GM04503 (cell line): ENCODE measurements around the gene ZFYVE28.

Experiments used
- DNase-seq: peaks from one replicate; pipeline ENCODE4 v3.0.0-alpha.2; 2012; ENCODE audit warnings: low read depth

ZFYVE28 gene

DNA sequence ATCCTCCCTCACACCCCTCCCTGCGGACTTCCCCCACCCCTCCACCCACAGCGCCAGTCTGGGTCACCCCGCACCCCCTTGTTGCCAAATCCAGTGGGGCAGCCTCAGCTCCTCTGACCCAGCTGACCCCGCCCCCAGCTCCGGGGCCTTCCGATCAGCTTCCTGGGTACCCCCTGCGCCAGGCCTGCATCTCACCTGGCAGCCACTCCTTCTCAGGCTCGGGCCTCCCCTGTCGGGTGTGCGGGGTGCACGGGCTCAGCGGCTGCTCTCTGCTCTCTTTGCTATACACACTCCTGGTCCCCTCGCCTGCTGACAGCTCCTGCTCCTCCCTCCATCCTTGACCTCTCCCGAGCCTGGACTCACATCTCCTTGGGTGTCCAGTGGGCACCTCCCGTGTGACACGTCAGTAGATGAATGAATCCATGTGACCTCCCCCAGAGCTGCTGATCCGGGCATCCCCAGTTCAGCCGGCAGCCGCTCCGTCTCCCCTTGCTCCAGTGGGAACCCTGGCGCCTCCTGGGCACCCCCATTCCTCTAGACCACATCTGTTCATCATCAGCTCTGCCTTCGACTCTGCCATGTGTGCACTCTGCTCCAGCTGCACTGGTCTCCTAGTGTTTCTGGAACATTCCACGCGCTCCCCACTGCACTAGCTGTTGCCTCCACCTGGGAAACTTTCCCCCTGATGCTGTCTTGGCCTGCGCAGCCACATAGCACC, 10.2 kb upstream of the ZFYVE28 start:
- DNase-seq: no peak

DNA sequence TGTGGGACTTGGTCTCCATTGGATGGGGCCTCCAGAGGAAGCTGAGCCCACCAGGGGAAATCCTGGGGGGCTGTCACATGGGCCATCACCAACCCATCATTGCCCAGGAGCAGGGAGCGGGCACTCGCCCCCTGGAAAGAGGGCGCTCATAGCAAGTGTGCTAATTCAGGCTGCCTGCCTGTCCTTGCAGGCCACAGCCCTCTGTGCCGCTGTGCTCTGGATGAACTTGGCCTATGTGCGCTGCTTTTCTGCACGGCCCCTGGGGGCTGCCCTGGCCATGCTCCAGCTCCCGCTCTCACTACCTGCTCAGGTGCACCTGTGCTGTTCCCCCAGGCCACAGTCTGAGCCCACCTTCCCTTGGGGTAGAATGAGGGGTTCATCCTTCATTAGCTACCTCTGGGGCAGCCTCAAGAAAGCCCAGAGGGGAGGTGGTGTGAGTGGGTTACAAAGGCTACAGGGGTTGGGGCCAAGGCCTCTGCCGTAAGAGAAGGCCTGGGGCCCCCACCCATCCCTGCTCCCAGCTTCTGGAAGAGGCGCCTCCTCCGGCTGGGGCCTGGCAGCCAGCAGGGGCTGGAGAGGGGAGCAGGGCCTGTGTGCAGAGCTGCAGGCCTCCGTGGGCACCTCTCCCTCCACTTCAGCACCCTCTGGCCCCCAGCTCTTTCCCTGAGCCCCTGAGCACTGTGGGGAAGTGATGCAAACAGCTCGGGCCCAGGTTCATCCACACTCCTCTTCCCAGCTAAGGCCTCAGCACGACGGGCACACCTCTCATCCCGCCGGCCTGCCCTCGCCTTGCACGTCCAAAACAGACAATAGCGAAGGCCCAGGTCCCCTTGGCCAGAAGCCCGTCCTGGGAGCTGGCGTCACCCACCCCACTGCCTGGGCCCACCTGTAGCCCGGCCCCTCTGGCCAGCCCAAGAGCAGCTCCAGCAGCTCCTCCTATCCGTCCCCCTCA, 9.2 kb upstream of the ZFYVE28 start:
- no peak for DNase-seq

DNA sequence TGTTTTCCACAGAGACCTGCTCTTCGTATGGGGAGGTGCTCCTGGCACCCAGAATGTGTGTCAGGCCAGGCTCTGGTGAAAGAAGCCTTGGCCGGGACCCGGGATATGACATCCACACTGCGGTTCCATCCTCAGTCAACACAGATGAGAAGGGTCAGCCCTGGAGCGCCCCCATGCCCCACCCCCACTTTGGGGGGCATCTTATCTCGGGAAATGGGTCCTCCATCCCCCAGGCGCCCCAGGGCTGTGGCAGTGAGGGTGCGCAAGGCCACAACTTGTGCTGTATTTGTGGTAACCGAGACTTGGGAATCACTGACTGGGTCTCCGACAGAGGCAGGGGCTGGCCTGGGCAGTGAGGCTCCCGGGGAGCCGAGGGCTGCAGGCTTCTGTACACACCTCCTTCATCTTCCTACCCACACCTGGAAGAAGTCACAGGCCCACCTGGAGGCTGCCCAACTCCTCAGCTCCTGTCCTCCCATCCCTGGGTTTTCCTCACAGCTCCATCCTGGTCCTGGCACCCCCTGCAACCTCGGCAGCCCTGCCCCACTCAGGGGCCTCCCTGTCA, 8.3 kb upstream of the ZFYVE28 start:
- no peak for DNase-seq

DNA sequence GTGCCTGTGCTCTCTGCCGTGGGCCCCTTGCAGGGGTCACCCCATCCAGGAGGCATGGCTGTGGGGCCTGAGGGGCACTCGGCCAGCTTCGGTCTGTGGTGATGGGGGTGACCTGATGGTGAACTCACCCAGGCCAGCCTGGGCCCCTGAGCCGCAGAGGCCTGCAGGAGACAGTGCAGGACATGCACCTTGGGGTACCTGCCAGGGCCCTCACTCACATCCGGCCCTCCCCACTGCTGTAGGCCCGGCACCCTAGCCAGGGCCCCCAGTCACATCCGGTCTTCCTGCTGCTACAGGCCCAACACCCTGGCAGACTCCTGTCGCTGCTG, 7.6 kb upstream of the ZFYVE28 start:
- DNase-seq: no peak

DNA sequence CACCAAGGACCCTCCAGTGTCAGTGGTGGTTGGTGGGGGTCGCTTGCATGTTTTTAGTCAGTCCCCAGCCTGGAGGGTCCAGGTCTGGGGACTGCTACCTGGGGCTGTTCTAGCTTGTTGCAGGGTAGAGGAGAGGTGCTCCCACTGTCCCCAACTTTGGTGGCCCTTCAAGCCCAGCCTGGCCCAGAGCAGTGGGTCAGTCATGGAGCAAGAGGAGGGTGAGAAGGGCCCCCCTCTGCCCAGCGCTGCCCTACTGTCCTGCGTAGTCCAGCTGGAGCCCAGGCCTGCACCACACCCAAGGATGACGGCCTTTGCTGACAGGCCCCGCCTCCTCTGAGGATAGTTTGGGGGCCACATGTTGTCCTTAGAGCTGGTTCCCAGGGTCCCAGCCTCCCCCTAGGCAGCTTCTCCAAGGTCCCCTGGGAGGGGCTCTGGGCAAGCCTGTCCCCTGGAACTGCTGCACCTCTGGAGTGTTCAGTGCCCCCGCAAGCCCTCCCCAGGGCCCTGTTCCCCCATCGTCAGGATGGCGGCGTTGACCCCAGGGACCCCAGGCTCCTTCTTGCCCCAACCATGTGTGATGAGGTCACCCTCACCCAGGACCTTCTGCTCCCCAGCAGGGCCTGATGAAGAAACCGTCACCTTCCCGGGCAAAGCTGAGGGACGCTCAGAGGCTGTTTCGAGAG, 7.1 kb upstream of the ZFYVE28 start:
- DNase-seq: no peak

DNA sequence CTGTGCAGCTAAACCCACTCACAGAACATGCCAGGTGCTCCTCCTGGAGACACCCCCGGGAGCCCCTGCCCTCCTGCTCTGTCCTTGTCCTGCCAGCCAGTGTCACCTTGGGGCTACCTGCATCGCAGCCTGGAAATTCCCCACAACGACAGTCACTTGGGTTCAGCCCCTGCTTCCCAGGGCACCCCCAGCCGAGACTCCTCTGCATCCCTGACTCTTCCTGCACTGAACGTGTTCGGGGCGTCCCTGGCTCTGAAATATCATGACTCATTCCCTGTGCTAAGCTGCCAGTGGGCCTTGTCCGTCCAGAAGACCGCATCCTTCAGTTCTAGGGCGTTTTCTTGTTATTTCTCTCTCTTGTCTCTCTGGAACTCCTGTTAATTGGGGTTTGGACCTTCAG, 6.1 kb upstream of the ZFYVE28 start:
- DNase-seq: no peak

DNA sequence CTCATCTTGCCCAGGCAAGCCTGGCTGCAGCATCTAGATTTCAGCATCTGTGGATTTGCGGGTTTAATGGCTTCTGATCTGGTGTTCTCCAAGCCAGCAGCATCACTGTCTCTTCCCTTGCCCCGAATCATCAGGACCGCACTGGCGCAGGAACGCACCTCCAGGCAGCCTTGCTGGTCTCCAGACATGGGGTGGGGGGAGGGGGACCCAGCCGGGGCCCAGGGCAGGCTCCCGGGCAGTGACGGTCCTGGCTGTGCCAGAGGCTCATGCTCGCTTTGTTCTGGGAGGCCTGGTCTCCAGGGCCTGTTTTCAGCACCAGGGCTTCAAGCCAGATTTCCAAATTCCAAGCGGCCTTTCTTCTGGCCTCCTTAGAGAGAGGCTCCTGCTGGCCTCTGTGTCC, 5.2 kb upstream of the ZFYVE28 start:
- no peak for DNase-seq

DNA sequence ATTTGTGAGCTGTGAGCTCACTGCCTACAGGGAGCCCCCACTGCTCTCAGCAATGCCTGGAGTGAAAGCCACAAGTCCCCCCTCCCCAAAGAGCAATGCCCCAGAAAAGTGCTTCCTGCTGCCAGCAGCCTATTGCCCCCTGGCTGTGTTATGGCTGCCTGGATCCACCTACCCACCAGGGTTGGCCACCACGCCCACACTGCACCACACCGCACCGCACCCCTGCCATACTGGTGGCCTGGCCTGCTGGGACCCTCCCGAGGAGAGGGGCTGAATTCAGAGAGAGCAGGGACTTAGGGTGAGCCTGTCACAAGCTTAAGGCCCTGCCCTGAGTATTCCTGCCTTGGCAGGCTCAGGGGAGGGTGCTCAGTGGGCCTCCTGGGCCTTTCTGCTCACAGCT, 4.6 kb upstream of the ZFYVE28 start:
- no peak for DNase-seq

DNA sequence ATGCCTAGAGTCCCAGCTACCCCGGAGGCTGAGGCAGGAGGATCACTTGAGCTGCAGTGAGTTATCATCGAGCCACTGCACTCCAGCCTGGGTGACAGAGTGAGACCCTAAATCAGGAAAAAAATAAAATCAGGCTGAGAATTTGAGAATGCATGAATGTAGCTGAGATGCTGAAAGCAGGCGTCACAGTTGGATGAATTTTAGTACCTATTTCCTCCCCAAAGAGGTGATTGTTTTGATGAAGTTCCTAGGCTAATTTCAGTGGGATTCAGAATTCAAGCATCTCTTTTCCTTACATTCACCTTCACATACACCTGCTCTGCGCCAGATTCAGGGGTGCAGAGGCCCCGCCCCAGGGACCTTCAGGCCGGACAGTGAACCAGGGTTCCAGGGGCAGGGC, 3.5 kb upstream of the ZFYVE28 start:
- DNase-seq: no peak

DNA sequence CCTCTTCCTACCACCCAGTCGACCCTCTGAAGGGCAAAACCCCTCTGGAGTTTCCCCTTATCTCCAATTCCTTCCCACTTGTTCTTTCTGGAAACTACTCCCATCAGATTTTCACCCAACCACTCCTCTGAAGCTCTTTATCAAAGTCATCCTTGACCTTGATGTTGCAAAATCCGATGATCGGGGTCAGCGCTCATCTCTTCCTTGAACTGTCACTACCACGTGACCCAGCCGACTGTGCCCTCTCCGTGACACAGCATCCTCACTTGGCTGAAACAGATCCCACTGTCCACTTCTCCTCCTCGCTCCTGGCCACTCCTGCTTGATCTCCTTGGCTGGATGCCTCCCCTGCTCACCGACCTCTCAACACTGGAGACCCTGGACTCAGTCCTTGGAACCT, 1.4 kb upstream of the ZFYVE28 start:
- no peak for DNase-seq

DNA sequence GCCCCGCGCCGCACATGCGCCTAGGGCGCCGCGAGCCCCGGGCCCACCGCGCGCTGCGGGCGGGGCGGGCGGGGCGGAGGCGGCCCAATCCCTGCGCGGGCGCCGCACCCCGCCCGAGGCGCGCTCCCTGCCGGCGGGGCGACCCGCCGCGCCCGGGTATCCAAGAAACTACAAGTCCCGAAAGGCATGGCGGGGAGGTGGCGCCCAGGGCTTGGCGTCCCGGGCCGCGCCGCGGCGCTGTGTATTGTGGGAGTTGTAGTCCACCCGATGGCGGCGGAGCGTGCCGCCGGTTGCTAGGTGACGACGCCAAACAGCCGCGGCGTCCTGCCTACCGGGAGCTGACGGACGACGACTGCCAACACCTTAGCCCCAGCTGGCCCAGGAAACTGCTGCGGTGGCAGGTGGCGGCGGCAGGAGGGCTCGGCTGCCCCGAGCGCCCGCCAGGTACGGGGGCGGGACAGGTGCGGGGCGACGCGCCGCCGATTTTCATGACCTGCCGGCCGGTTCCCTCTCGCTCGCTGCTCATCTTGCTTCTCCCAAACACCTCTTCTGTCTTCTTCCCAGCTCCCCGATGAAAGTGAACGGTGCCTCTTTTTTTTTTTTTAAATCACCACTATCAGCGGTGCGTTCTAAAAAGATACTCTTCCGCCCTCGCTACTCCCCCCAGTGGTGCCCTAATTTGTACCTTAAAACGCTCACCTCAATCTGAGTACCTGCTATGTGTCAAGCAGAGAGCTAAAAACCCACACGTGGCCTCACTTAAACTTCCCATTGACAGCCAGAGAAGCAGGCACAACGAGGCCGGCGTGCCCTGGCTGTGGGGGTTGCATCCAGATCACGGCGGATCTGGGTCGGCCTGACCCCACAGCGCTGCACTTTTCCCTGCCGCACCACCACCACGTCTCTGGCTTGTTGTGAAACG, 466 bp upstream of the ZFYVE28 start, which contains the start of gene CFAP99:
Gene CFAP99 (plus strand): TSS at position 306 of the 922 bp plus-strand sequence.
- peak; percentile 55 for DNase-seq

DNA sequence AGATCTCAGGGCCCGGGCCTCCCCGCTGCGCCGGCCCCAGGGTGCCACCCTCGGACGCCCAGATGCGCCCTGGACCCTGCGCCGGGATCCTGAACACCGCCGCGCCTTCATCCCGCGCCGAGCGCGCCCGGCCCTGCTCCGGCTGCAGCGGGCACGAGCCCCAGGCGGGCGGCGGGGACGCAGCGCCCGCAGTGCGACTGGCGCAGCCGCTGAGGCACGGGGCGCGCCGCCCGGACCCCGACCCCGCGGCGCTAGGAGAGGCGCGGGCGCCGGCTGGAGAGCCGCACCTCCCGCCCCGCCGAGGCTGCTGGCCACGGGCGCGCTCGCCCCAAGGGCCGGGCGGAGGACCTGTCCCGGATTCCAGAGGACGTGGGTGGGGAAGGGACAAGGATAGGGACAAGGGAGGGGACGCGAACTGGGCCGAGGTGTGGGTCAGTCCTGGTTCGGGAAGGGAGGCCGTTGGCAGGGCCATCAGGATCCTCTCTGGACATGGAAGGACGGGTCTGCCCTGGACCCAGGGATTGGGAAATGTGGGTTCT, 1.1 kb downstream of the ZFYVE28 start:
- no peak for DNase-seq

DNA sequence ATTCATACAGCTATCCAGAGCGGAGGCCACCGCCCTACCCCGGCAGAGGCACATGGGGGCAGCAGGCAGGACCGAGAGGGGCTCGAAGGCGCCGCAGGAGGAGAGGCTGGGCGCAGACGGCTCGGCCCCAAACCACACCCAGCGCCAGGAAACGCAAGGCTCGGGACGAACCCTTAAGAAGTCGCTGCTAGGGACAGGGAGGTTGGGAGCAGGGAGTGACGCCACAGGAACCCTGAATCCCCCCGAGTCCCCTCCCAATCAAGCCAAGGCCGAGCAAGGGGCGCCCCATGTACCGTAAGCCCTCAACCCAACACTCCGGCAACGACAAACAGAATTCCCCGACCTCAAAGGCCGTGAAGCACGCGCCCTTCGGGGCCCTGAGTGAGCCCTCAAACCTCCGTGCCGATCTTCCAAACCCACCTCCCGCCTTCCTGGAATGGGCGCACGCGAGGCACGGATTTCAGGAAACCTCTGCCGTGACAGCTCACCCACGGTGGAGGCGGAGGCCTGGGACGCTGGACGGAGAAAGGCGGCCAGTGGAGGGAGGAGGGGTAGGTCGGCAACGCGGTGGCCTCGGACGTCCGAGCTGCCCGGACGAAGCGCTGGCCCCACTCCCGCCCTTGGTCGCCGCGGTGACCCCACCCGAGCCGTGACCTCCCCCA, 1.8 kb downstream of the ZFYVE28 start:
- DNase-seq: no peak

DNA sequence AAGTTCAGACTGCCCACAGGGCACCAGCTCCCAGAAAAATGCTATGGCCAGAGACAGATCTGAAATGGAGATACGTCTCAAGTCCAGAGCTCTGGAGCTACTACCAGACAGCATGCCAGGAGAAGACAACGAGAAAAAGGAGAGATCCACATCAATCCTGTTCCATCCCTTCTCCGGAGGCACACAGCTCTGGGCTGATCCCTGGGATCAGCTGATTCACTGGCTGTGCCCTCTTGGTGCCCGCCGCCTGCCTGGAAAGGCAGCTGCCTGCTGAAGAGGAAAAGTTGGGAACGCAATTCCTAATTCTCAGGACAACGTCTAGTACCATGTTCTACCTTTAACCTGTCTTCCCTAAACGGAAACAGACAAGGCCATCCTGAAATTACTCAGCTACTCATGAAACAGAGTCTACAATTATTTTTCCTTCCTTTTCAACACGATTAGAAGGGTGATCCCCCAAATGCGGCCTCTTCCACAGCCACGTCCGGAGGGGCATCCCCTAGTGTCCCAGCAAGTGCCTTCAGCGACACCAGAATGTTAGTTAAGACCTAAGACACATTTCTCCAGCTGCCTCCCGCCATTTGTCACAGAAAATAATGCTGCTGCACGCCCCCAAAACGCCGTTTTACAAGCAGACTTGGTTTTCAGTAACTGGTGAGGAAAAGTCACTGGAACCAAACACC, 2.4 kb downstream of the ZFYVE28 start:
- DNase-seq: no peak

DNA sequence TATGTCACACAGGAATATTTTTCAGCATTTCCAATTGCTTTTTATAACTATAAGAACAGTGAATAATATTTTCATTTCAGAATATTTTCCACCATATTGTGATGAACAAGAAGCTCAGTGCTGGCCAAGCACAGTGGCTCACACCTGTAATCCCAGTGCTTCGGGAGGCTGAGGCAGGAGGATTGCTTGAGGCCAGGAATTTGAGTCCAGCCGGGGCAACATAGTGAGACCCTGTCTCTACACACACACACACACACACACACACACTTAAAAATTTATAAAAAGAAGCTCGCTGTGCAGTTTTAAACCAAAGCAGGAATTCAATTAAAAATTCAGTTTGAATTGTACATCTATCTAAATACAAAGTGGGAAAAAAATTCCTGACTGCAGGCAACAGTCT, 3.2 kb downstream of the ZFYVE28 start:
- DNase-seq: no peak

DNA sequence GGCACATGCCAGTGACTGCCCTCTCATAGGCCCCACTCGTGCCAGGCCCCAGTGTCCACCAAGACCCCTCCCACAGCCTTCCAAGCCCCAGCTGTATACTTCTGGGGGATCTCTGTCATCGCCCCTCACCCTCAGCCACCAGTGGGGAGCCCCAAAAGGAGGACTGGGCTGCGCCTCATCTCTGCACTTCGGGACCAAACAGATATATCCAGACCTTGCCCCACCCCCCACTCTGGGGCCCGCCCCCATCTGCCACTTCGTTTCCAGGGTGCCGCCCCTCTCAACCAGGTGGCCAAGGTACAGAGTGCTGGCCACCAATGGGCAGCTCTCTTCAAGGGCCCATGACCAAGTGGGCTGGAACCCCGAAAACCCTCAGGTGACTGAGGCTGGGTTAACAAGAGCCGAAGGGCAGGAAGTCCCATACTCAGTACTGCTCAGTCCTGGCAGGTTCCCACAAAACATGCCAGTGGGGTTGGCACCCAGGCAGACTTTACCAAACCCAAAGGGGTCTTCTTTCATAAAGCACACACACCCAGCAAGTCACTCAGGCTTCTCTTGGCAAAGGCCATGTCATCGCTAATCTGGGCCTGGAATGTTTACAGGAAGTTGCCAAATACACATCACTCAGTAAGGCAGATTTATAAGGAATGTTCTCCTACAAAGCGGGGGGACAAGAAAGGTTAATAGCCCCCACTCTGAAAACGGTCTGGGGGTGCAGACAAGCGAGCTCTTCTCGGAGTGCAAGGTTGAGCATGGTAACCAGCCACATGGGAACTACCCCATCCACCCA, 4.4 kb downstream of the ZFYVE28 start:
- no peak for DNase-seq

DNA sequence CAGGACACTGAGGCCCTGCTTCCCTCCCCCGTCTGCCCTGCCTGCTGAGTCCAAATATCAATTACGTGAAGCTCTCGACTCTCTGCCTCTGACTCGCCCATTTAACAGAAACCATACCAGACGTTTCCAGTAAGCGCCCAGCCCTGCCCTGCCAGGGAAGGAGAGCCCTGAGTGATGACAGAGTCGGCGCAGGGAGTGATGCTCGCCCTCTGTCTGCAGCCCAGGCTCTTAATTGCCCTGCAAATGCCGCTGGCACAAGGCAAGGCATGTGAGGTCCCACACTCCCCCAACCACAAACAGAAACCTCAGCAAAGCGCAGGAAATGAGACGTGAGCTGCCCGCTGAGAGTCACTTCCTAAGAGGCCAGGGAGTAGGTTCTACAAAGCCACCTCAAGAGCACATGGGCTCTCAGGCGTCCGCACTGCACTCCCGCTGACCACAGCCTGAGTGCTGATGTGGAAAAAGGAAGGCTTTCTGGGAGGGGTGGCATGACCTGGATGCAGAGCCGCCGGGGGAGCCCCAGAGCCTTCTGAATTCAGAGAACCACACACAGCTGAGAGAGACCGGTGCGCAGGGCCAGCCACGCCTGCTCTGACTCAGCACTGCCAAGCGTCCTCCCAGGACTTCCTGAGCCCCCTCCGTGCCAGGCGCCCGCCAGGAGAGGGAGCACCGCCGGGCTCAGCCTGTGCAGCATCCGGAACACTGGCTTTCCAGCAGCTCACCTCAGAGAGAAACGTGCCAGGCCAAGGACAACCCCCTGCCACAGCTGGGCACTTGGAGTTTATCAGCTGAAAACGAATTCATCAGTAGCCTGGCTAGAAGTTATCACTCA, 5.3 kb downstream of the ZFYVE28 start:
- peak; percentile 65 for DNase-seq

DNA sequence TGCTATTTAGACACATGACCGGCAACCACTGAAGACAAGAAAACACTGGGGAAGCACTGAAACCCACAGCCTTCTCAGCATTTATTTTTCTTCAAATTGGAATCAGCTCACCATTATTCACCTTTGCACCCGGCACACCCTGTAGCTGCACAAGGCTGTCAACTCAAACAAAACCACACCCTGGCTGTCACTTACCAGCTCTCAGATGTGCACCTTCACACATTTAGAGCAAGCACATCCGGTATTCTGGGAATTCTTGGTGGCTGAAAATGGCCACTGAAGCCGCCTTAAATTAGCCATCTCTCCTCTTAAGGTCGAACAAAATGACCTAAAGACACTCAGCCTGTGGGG, 5.9 kb downstream of the ZFYVE28 start:
- no peak for DNase-seq
